DOHH2 (cell line): ENCODE data around the gene COL4A3.

Experiments used
- H3F3A ChIP-seq: fragments of 200-600 bp; sonication (generic), shearing (Covaris generic); 2 replicates; pipeline ENCODE4 v1.6.0; 2016; ENCODE audit warnings: antibody characterized with exemption, mild to moderate bottlenecking; ENCODE audit not compliant: control insufficient read depth, insufficient read depth
- H3K27ac ChIP-seq: fragments of 200-600 bp; sonication (generic); 2 replicates; pipeline ENCODE4 v1.5.1; 2014; ENCODE audit warnings: low read depth, mild to moderate bottlenecking, low read length, moderate library complexity
- H3K27me3 ChIP-seq: fragments of 200-600 bp; sonication (generic); 2 replicates; pipeline ENCODE4 v1.6.1; 2014; ENCODE audit warnings: mild to moderate bottlenecking, low read length, mixed read lengths; ENCODE audit not compliant: control insufficient read depth
- H3K36me3 ChIP-seq: fragments of 200-600 bp; sonication (generic); 2 replicates; pipeline ENCODE4 v1.6.1; 2014; ENCODE audit warnings: mild to moderate bottlenecking, low read length, moderate library complexity, mixed read lengths; ENCODE audit not compliant: control insufficient read depth
- H3K4me1 ChIP-seq: fragments of 200-600 bp; sonication (generic); 2 replicates; pipeline ENCODE4 v1.6.1; 2014; ENCODE audit warnings: mild to moderate bottlenecking, low read length, mixed read lengths; ENCODE audit not compliant: control insufficient read depth
- H3K4me2 ChIP-seq: fragments of 200-600 bp; sonication (generic); 2 replicates; pipeline ENCODE4 v1.6.0; 2014; ENCODE audit warnings: mild to moderate bottlenecking, low read length, moderate library complexity
- H3K4me3 ChIP-seq: fragments of 200-600 bp; sonication (generic); 2 replicates; pipeline ENCODE4 v1.5.1; 2014; ENCODE audit warnings: mild to moderate bottlenecking, low read length, mixed read lengths
- H3K79me2 ChIP-seq: fragments of 200-600 bp; sonication (generic); 2 replicates; pipeline ENCODE4 v1.6.1; 2014; ENCODE audit warnings: mild to moderate bottlenecking, low read length, mixed read lengths; ENCODE audit not compliant: control insufficient read depth
- H3K9me2 ChIP-seq: fragments of 200-600 bp; sonication (generic); replicated peaks from 2 replicates; pipeline ENCODE4 v1.6.1; 2014; ENCODE audit warnings: mild to moderate bottlenecking, low read length, mixed read lengths; ENCODE audit not compliant: control insufficient read depth
- H3K9me3 ChIP-seq: fragments of 200-600 bp; sonication (generic); 2 replicates; pipeline ENCODE4 v1.6.1; 2014; ENCODE audit warnings: antibody characterized with exemption, low read length, mixed read lengths; ENCODE audit not compliant: control insufficient read depth, insufficient read depth
- H4K20me1 ChIP-seq: fragments of 200-600 bp; sonication (generic); 2 replicates; pipeline ENCODE4 v1.6.0; 2014; ENCODE audit warnings: low read depth, mild to moderate bottlenecking, antibody characterized with exemption, low read length, moderate library complexity; ENCODE audit not compliant: control insufficient read depth, insufficient read depth
- EZH2phosphoT487 ChIP-seq: fragments of 200-600 bp; sonication (generic); IDR thresholded peaks from 2 replicates; pipeline ENCODE4 v1.6.1; 2017; ENCODE audit warnings: borderline replicate concordance, mild to moderate bottlenecking, antibody characterized with exemption, low read length, moderate library complexity, mixed read lengths
- TF ChIP-seq, protein P1 (sequence below): fragments of 200-600 bp; sonication (generic); IDR thresholded peaks from one replicate; pipeline ENCODE4 v1.5.1; 2014; ENCODE audit warnings: antibody characterized with exemption, mild to moderate bottlenecking, low read depth, low read length; ENCODE audit not compliant: poor library complexity, severe bottlenecking

The COL4A3 gene

GRCh38 chr2:227188292-227188691 lies 23.9 kb downstream of the COL4A3 start:
- H3K36me3 ChIP-seq, result no peaks in the 10 kb centered on the region
- no peaks in the 10 kb centered on the region for H3K9me2 ChIP-seq
- H3K27me3 ChIP-seq, result no peaks in the 10 kb centered on the region
- H4K20me1 ChIP-seq, result no peaks in the 10 kb centered on the region
- no peaks in the 10 kb centered on the region for H3F3A ChIP-seq
- no peak overlapping the region for H3K4me2 ChIP-seq
- no peaks in the 10 kb centered on the region for H3K9me3 ChIP-seq
- H3K4me3 ChIP-seq, result no peak overlapping the region
- no peaks in the 10 kb centered on the region for H3K79me2 ChIP-seq
- H3K4me1 ChIP-seq, result peaks cover 11% of the 10 kb centered on the region
- H3K27ac ChIP-seq, result no peak overlapping the region
- TF ChIP-seq, protein P1, sequence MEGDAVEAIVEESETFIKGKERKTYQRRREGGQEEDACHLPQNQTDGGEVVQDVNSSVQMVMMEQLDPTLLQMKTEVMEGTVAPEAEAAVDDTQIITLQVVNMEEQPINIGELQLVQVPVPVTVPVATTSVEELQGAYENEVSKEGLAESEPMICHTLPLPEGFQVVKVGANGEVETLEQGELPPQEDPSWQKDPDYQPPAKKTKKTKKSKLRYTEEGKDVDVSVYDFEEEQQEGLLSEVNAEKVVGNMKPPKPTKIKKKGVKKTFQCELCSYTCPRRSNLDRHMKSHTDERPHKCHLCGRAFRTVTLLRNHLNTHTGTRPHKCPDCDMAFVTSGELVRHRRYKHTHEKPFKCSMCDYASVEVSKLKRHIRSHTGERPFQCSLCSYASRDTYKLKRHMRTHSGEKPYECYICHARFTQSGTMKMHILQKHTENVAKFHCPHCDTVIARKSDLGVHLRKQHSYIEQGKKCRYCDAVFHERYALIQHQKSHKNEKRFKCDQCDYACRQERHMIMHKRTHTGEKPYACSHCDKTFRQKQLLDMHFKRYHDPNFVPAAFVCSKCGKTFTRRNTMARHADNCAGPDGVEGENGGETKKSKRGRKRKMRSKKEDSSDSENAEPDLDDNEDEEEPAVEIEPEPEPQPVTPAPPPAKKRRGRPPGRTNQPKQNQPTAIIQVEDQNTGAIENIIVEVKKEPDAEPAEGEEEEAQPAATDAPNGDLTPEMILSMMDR, result no peak
- TF ChIP-seq EZH2phosphoT487, result no peak

DNA sequence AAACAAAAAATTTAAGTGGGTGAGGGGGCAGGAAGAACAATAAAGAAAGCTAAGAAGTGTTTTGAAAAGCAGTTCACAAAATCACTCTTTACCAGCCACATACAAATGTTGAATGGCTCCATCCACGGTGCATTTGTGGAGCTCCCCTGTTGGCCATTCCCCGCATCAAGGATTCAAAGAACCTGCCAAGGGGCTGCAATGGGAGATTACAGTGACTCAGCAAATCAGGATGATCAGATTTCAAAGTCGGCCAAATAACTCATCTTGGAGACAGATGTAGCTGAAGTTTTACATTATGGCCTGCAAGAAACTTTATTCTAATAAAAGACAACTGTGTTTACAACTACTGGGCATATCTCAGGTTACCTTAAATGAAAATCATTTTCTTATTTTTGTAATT lies 26.9 kb downstream of the COL4A3 start:
- Histone ChIP-seq H3K4me2 (no peak overlapping the region), H3K9me2 (no peaks in the 10 kb centered on the region), H3K4me3 (no peak overlapping the region), H3K79me2 (no peaks in the 10 kb centered on the region), H3K4me1 (peaks cover 9% of the 10 kb centered on the region), H4K20me1 (no peaks in the 10 kb centered on the region), H3F3A (no peaks in the 10 kb centered on the region), H3K27ac (no peak overlapping the region), H3K9me3 (no peaks in the 10 kb centered on the region), H3K36me3 (no peaks in the 10 kb centered on the region), H3K27me3 (no peaks in the 10 kb centered on the region)
- TF ChIP-seq, protein P1, result no peak
- no peak for TF ChIP-seq EZH2phosphoT487

DNA sequence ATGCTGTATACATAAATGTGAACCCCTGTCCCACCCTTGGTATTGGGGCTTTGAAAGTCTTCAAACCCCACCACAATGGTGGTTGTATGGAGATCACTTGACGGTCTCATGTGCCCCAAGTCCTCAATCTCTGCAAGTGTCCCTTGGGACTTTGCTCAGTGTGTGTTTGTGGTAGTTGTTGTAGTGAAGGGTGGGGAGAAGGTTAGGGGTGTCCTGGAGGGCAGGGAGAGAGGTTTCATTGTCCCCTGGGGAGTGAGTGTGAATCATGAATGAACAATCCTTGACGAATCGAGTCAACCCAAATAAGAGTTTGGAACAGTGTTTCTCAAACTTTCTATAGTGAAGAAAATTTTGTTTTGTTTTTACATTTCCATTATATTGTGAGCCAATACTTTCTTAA lies 28.1 kb downstream of the COL4A3 start:
- Histone ChIP-seq H3K9me2 (no peaks in the 10 kb centered on the region), H3K4me1 (no peaks in the 10 kb centered on the region), H3F3A (no peaks in the 10 kb centered on the region), H3K36me3 (no peaks in the 10 kb centered on the region), H4K20me1 (no peaks in the 10 kb centered on the region), H3K27me3 (no peaks in the 10 kb centered on the region), H3K79me2 (no peaks in the 10 kb centered on the region), H3K27ac (no peak overlapping the region), H3K4me3 (no peak overlapping the region), H3K9me3 (no peaks in the 10 kb centered on the region), H3K4me2 (no peak overlapping the region)
- TF ChIP-seq EZH2phosphoT487, result no peak
- TF ChIP-seq, protein P1, result no peak

DNA sequence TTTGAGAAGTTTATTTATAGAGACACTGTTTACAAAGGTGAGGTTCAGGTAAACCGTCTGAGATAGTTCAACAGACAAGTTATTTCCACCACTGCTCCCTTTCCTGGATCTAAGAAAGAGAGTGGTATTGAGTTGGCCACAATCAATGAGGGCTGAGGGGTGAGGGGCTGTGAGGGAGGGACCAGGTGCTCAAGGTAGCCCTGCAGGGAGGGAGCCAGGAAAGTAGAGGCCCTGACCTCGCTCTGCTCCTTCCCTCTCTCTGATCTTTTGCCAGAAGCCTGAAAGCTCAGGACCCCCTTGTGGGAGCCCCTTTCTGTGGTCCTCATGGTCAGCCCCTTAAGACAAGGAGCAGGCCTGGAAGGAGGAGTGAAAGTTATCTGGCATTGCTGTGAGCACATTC lies 29.8 kb downstream of the COL4A3 start:
- TF ChIP-seq EZH2phosphoT487, result no peak
- TF ChIP-seq, protein P1, result no peak
- Histone ChIP-seq H3K9me2 (no peaks in the 10 kb centered on the region), H3K4me1 (no peaks in the 10 kb centered on the region), H3K4me3 (no peak overlapping the region), H3F3A (no peaks in the 10 kb centered on the region), H4K20me1 (no peaks in the 10 kb centered on the region), H3K27ac (no peak overlapping the region), H3K4me2 (no peak overlapping the region), H3K9me3 (no peaks in the 10 kb centered on the region), H3K79me2 (no peaks in the 10 kb centered on the region), H3K27me3 (no peaks in the 10 kb centered on the region), H3K36me3 (no peaks in the 10 kb centered on the region)
